ENCODE results near the gene ZNF664. TPM values are rescaled to one million over a fixed set of nuclear protein-coding genes. Genes with fewer than 3 reads are reported as not detected.

The ZNF664 gene
- polyA plus RNA-seq, 1 experiment: 66.6 TPM

DNA sequence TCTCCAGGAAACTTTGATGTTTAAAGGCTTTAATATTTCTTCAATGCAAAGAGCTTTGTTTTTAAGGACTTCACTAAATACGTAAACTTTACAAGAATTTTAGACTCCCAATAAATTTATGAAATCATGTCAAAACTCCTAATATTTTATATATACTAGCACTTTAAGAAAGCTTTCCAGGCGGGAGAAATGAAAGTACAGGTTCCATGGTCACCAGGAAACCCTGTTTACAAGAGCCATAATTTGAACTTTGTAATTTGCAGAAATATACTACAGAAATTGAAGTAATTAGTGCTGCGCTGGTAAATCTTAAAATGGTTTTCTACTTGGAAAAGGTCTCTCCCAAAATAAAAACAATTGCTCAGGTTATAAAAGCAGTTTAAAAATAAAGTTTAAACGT, 9.2 kb upstream of the ZNF664 start:
- CTCF ChIA-PET: interaction anchor here (2.2 kb wide), 1 partner anchor 59 kb away, joined by 13 read pairs; no protein-coding TSS in a partner anchor
- H3K27ac ChIP-seq (ENCODE audit: low read depth, low read length): no peak overlapping the region

DNA sequence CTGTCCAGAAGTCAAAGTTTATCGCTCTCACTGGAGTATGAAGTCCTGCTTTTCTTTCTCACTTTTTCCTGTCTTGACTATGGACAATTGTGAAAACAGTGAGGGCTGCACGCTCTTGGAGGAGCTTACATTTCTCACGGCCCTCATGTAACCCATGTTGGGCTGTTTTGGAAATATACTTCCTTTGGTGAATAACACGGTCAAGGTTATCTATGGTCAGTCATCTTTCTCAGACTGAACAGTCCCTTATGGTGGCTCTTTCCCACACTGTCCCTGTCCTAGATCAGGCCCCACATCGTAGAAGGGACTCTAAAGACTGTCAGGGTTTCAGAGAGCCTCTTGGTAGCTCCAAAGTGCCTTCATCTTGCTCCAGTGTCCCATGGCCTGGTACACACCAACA, 7.6 kb upstream of the ZNF664 start:
- no peak for DNase-seq (ENCODE audit: low read depth, low spot score)
- Histone ChIP-seq H3K9me3 (ENCODE audit: control insufficient read depth, insufficient read depth, low read length) (no peaks in the 10 kb centered on the region), H3K4me3 (ENCODE audit: low read depth, low read length) (no peak overlapping the region), H3K27me3 (ENCODE audit: control insufficient read depth, insufficient read depth, low read length) (no peaks in the 10 kb centered on the region), H3K27ac (ENCODE audit: low read depth, low read length) (no peak overlapping the region)
- TF ChIP-seq, protein P1, sequence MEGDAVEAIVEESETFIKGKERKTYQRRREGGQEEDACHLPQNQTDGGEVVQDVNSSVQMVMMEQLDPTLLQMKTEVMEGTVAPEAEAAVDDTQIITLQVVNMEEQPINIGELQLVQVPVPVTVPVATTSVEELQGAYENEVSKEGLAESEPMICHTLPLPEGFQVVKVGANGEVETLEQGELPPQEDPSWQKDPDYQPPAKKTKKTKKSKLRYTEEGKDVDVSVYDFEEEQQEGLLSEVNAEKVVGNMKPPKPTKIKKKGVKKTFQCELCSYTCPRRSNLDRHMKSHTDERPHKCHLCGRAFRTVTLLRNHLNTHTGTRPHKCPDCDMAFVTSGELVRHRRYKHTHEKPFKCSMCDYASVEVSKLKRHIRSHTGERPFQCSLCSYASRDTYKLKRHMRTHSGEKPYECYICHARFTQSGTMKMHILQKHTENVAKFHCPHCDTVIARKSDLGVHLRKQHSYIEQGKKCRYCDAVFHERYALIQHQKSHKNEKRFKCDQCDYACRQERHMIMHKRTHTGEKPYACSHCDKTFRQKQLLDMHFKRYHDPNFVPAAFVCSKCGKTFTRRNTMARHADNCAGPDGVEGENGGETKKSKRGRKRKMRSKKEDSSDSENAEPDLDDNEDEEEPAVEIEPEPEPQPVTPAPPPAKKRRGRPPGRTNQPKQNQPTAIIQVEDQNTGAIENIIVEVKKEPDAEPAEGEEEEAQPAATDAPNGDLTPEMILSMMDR (IDR thresholded peaks at IDR 0.05; ENCODE audit: low read depth, low read length): no peak
- ChIA-PET CTCF (interaction anchor here (1.2 to 2.2 kb wide), 2 partner anchors 12 to 61 kb away, joined by 4 to 13 read pairs; no protein-coding TSS in a partner anchor), POLR2A (interaction anchor here (0.5 kb wide), 1 partner anchor 208 kb away, joined by 8 read pairs; no protein-coding TSS in a partner anchor)

More for the DNA sequence above, 9.2 kb upstream of the ZNF664 start:
- Histone ChIP-seq H3K4me3 (ENCODE audit: low read depth, low read length) (no peak overlapping the region), H3K9me3 (ENCODE audit: control insufficient read depth, insufficient read depth, low read length) (no peaks in the 10 kb centered on the region), H3K27me3 (ENCODE audit: control insufficient read depth, insufficient read depth, low read length) (no peaks in the 10 kb centered on the region)
- TF ChIP-seq, protein P1 (IDR thresholded peaks at IDR 0.05; ENCODE audit: low read depth, low read length): no peak
- DNase-seq (ENCODE audit: low read depth, low spot score): no peak
- POLR2A ChIA-PET: no interaction called here

GRCh38 chr12:123966596-123966995, 6.4 kb upstream of the ZNF664 start:
- Histone ChIP-seq H3K4me3 (ENCODE audit: low read depth, low read length) (no peak overlapping the region), H3K9me3 (ENCODE audit: control insufficient read depth, insufficient read depth, low read length) (no peaks in the 10 kb centered on the region), H3K27me3 (ENCODE audit: control insufficient read depth, insufficient read depth, low read length) (no peaks in the 10 kb centered on the region), H3K27ac (ENCODE audit: low read depth, low read length) (no peak overlapping the region)
- ChIA-PET CTCF (interaction anchor here (0.6 to 1.1 kb wide), 3 partner anchors 11 to 72 kb away, joined by 3 to 4 read pairs (median 4); no protein-coding TSS in a partner anchor), POLR2A (no interaction called here)
- DNase-seq (ENCODE audit: low read depth, low spot score): no peak
- TF ChIP-seq, protein P1 (IDR thresholded peaks at IDR 0.05; ENCODE audit: low read depth, low read length): no peak

- Histone ChIP-seq H3K27me3 (ENCODE audit: control insufficient read depth, insufficient read depth, low read length) (no peaks in the 10 kb centered on the region), H3K27ac (ENCODE audit: low read depth, low read length) (no peak overlapping the region), H3K4me3 (ENCODE audit: low read depth, low read length) (no peak overlapping the region), H3K9me3 (ENCODE audit: control insufficient read depth, insufficient read depth, low read length) (no peaks in the 10 kb centered on the region)
- no peak for DNase-seq (ENCODE audit: low read depth, low spot score)
- POLR2A ChIA-PET: no interaction called here
- CTCF ChIA-PET: no interaction called here
- TF ChIP-seq, protein P1 (IDR thresholded peaks at IDR 0.05; ENCODE audit: low read depth, low read length): no peak
Observed at GRCh38 chr12:123967121-123967586, 5.9 kb upstream of the ZNF664 start.

DNA sequence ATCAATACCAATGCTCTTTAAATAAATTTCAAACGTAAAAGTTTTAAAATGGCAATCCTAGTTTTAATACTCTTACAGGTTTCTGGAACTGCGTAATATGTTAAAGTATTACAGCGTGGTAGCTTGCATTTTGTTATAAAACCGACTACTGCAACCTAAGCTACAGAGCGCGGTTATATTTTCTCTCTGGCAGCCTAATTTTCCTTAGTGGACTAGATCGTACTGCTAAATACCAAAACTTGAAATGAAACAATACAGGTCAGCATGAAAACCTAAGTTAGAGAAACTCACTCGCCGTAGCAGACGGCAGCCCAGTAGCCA, 1.6 kb upstream of the ZNF664 start:
- ChIA-PET POLR2A (no interaction called here), CTCF (interaction anchor here (0.6 to 1.9 kb wide), 4 partner anchors 11 to 76 kb away, joined by 3 to 6 read pairs (median 4); no protein-coding TSS in a partner anchor)
- Histone ChIP-seq H3K27ac (ENCODE audit: low read depth, low read length) (peak overlapping the region; percentile 67), H3K4me3 (ENCODE audit: low read depth, low read length) (peak overlapping the region; percentile 66), H3K27me3 (ENCODE audit: control insufficient read depth, insufficient read depth, low read length) (no peaks in the 10 kb centered on the region), H3K9me3 (ENCODE audit: control insufficient read depth, insufficient read depth, low read length) (no peaks in the 10 kb centered on the region; the same call in 1 of the 2 replicates)
- DNase-seq (ENCODE audit: low read depth, low spot score): no peak
- TF ChIP-seq, protein P1 (IDR thresholded peaks at IDR 0.05; ENCODE audit: low read depth, low read length): no peak

All from AG04450 (cell line).